Cardiac muscle cell (in vitro differentiated cells and primary cell): ENCODE data around the gene ST6GALNAC1. TPM values are rescaled to one million over a fixed set of nuclear protein-coding genes. Genes with fewer than 3 reads are reported as not detected.

Source experiments
- DNase-seq, 2 donors: peaks; one replicate each; pipeline versions ENCODE4 v3.0.0 to v3.0.0-alpha.2; 2010 to 2017; ENCODE audit warnings: low read depth in 1 of 2, low spot score in 1 of 2
- H3K27ac ChIP-seq: fragments of 200-600 bp; sonication (generic); 2 replicates; pipeline ENCODE4 v1.5.1; 2016
- H3K27me3 ChIP-seq: fragments of 200-600 bp; sonication (generic); 2 replicates; pipeline ENCODE4 v1.6.0; 2016; ENCODE audit warnings: control low read depth
- H3K36me3 ChIP-seq: fragments of 200-600 bp; sonication (generic); 2 replicates; pipeline ENCODE4 v1.5.1; 2016; ENCODE audit warnings: control low read depth
- H3K4me1 ChIP-seq: fragments of 200-600 bp; sonication (generic); 2 replicates; pipeline ENCODE4 v1.8.1; 2017; ENCODE audit warnings: low read depth, mild to moderate bottlenecking, mixed run types
- H3K4me3 ChIP-seq: fragments of 200-600 bp; sonication (generic); 2 replicates; pipeline ENCODE4 v1.5.1; 2016; ENCODE audit warnings: mild to moderate bottlenecking
- H3K9me3 ChIP-seq: fragments of 200-600 bp; sonication (generic); 2 replicates; pipeline ENCODE4 v1.5.1; 2017; ENCODE audit warnings: low read depth, mild to moderate bottlenecking, control low read depth
- polyA plus RNA-seq: library from polyadenylated mRNA; unstranded; fragments of >200 nt; fragmentation: Nextera tagmentation; extraction: Ambion mirVana; gene quantifications from 2 replicates; pipeline ENCODE4 v1.2.1, GENCODE V29; 2016
- total RNA-seq: library from RNA; depleted of rRNA; stranded (reverse); fragments of >200 nt; gene quantifications from 2 replicates; pipeline ENCODE4 v1.2.3, GENCODE V29; 2016
- TF ChIP-seq, protein P1 (sequence below): IDR thresholded peaks from 2 replicates; pipeline ENCODE4 v1.5.1; 2012; ENCODE audit warnings: low read depth, mild to moderate bottlenecking, low read length

ST6GALNAC1 gene
- total and polyA plus RNA-seq, 2 experiments from 2014 or later: not detected

- no peaks in the 10 kb centered on the region for H3K27me3 ChIP-seq
- TF ChIP-seq, protein P1, sequence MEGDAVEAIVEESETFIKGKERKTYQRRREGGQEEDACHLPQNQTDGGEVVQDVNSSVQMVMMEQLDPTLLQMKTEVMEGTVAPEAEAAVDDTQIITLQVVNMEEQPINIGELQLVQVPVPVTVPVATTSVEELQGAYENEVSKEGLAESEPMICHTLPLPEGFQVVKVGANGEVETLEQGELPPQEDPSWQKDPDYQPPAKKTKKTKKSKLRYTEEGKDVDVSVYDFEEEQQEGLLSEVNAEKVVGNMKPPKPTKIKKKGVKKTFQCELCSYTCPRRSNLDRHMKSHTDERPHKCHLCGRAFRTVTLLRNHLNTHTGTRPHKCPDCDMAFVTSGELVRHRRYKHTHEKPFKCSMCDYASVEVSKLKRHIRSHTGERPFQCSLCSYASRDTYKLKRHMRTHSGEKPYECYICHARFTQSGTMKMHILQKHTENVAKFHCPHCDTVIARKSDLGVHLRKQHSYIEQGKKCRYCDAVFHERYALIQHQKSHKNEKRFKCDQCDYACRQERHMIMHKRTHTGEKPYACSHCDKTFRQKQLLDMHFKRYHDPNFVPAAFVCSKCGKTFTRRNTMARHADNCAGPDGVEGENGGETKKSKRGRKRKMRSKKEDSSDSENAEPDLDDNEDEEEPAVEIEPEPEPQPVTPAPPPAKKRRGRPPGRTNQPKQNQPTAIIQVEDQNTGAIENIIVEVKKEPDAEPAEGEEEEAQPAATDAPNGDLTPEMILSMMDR: no peak
These were observed 16.5 kb upstream of the ST6GALNAC1 start for GRCh38 chr17:76659928-76660655.

DNA sequence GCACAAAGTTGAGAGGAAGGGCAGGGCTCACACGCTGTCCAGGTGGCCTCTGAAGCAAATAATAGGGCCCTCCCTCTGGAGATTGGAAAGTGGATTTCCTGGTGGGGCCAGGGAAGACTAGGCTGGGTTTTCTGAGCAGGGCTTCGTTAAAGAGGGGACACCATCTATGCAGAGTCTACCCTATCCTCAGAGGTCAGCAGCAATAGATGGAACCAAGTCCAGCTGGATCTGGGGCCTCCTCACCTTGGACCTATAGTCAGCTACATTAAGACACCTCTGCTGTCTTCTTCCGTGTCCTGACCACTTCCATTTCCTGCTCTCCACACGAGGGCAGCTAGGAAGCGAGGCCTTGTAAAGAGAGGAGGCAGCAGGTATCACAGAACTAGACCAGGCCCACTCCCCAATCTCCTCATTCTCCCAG, 14.7 kb upstream of the ST6GALNAC1 start:
- Histone ChIP-seq H3K4me3 (no peak overlapping the region), H3K27ac (no peak overlapping the region), H3K9me3 (no peaks in the 10 kb centered on the region), H3K27me3 (no peaks in the 10 kb centered on the region), H3K36me3 (no peaks in the 10 kb centered on the region), H3K4me1 (peaks cover 4% of the 10 kb centered on the region)
- DNase-seq: no peak
- TF ChIP-seq, protein P1: no peak

More at GRCh38 chr17:76659928-76660655, 16.5 kb upstream of the ST6GALNAC1 start:
- Histone ChIP-seq H3K4me3 (no peak overlapping the region), H3K9me3 (no peaks in the 10 kb centered on the region), H3K36me3 (no peaks in the 10 kb centered on the region), H3K27ac (no peak overlapping the region), H3K4me1 (peaks cover 4% of the 10 kb centered on the region)
- peak in 1 of 2 donors; percentile 49 for DNase-seq

GRCh38 chr17:76657505-76658241, 14.1 kb upstream of the ST6GALNAC1 start:
- peaks cover 4% of the 10 kb centered on the region for H3K4me1 ChIP-seq
- no peak for DNase-seq
- H3K4me3 ChIP-seq: no peak overlapping the region
- TF ChIP-seq, protein P1: no peak
- no peak overlapping the region for H3K27ac ChIP-seq
- no peaks in the 10 kb centered on the region for H3K36me3 ChIP-seq
- H3K9me3 ChIP-seq: no peaks in the 10 kb centered on the region
- H3K27me3 ChIP-seq: no peaks in the 10 kb centered on the region

GRCh38 chr17:76654408-76654807, 10.9 kb upstream of the ST6GALNAC1 start:
- peak in 1 of 2 donors; percentile 26 for DNase-seq
- Histone ChIP-seq H3K27ac (no peak overlapping the region), H3K9me3 (no peaks in the 10 kb centered on the region), H3K36me3 (no peaks in the 10 kb centered on the region), H3K27me3 (no peaks in the 10 kb centered on the region), H3K4me1 (no peaks in the 10 kb centered on the region), H3K4me3 (no peak overlapping the region)
- TF ChIP-seq, protein P1: no peak

DNA sequence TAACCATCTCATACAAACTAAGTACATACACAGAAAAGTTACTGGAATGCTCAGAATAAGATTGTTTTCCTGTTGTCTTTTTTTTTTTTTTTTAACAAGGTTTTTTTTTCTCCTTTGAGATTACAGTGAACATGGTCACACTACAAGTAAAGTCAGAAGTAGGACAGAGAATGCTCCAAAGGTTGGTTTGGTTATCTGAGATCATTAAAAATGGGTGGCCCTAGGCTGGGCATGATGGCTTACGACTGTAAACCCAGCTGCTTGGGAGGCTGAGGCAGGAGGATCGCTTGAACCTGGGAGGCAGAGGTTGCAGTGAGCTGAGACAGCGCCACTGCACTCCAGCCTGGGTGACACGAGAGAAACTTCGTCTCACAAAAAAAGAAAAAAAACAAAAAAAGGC, 6.9 kb upstream of the ST6GALNAC1 start:
- DNase-seq: no peak
- TF ChIP-seq, protein P1: no peak
- H3K27me3 ChIP-seq: no peaks in the 10 kb centered on the region
- no peak overlapping the region for H3K27ac ChIP-seq
- H3K9me3 ChIP-seq: no peaks in the 10 kb centered on the region
- no peaks in the 10 kb centered on the region for H3K4me1 ChIP-seq
- H3K36me3 ChIP-seq: no peaks in the 10 kb centered on the region
- no peak overlapping the region for H3K4me3 ChIP-seq
